Motor neuron (in vitro differentiated cells): Measurements from ENCODE around the gene RASIP1. TPM values are rescaled to one million over a fixed set of nuclear protein-coding genes. Genes with fewer than 3 reads are reported as not detected.
"Not testable (repeated sequence)": the region's sequence is repeated elsewhere in the genome, so short reads cannot be mapped to it uniquely, and the experiment has no call there.

Source experiments
- ATAC-seq, 8 experiments: fragments of 200-7000 bp; cut with Tn5 transposase; replicated peaks in 6 of 8; 2 replicates each; pipeline ENCODE4 v1.8.0; 2021; ENCODE audit warnings: mild to moderate bottlenecking in 8 of 8, moderate library complexity in 8 of 8
- H3K27ac ChIP-seq, 2 donors: fragments of 250-450 bp; sonication (Bioruptor Pico); 2 replicates each; pipeline ENCODE4 v1.9.0; 2021; ENCODE audit warnings: antibody characterized with exemption in 2 of 2, mild to moderate bottlenecking in 2 of 2, moderate library complexity in 1 of 2
- H3K4me1 ChIP-seq, 2 donors: fragments of 250-450 bp; sonication (Bioruptor Pico); replicated peaks in 1 of 2; 2 replicates each; pipeline ENCODE4 v1.6.1; 2021; ENCODE audit warnings: antibody characterized with exemption in 2 of 2, mild to moderate bottlenecking in 2 of 2, moderate library complexity in 1 of 2
- H3K4me3 ChIP-seq, 5 donors: fragments of 250-450 bp; sonication (Bioruptor Pico); 2 replicates each; pipeline ENCODE4 v1.9.0; 2021; ENCODE audit warnings: antibody characterized with exemption in 5 of 5, mild to moderate bottlenecking in 5 of 5, moderate library complexity in 4 of 5
- WGBS, 10 experiments: fragments of 450-650 bp; shearing (Covaris generic); methylation state at CpG; one replicate each; pipeline ENCODE4 v1.0.0; 2022; 5-methylcytosine and 5-hydroxymethylcytosine counted together
- in situ Hi-C, 9 experiments: fragments of 400-800 bp; cut with MboI; loops; one replicate each; pipeline ENCODE4 v1.15.0; 2021; ENCODE audit warnings: low sequenced_read_pairs in 9 of 9, low pct_unique_long_range_greater_than_20kb in 2 of 9; ENCODE audit not compliant: unreplicated experiment in 9 of 9
- total RNA-seq, 8 experiments: library from RNA; unstranded; fragments of 300-600 nt; gene quantifications; 2 replicates each; pipeline versions ENCODE4 v1.2.3 to v1.2.4, GENCODE V29; 2022

The RASIP1 gene
- total RNA-seq = 1 to 10 TPM in 2 of 8 experiments, under 1 TPM in 5, not detected in 1; 0.33 to 9.4 (median 0.42) TPM

GRCh38 chr19:48740164-48740972 lies at the start of gene RASIP1:
RASIP1 (minus strand) TSS chr19:48740610; CDS start chr19:48740282, 328 bp downstream.
- WGBS, 10 experiments = 51 to 73% methylated on average over 5 to 7 of the region's 27 CpGs; no CpG with 5 or more reads in 8 of the 10 experiments
- peaks cover 10 to 13% of the 10 kb centered on the region in 2 donors for H3K4me1 ChIP-seq
- no peak for ATAC-seq
- peak within 1 kb of the TSS; percentile 40 to 45 (median 42) for H3K4me3 ChIP-seq
- in situ Hi-C loops = no loop called here
- no peak within 1 kb of the TSS for H3K27ac ChIP-seq

GRCh38 chr19:48787331-48787730 lies 46.9 kb upstream of the RASIP1 start:
- not testable (repeated sequence) for H3K4me3 ChIP-seq, ATAC-seq, H3K27ac ChIP-seq, H3K4me1 ChIP-seq
- 74 to 100% (median 83%) methylated on average over 2 to 6 of the region's 9 CpGs; no CpG with 5 or more reads in 4 of the 10 experiments for WGBS, 10 experiments
- in situ Hi-C loops = loop anchor here in 7 of 9 experiments (10.0 to 25.0 kb wide), 2 partner anchors 57 to 175 kb away; partner anchors contain the start of genes BAX (in 6 of the 7) and FTL (in 6 of the 7)

GRCh38 chr19:48786422-48786821 lies 46.0 kb upstream of the RASIP1 start:
- WGBS, 10 experiments = 20 to 100% (median 100%) methylated on average over 1 to 5 of the region's 7 CpGs; no CpG with 5 or more reads in 5 of the 10 experiments
- in situ Hi-C loops = loop anchor here in 7 of 9 experiments (10.0 to 25.0 kb wide), 2 partner anchors 58 to 176 kb away; partner anchors contain the start of genes BAX (in 6 of the 7) and FTL (in 6 of the 7)
- ATAC-seq, H3K4me3 ChIP-seq, H3K4me1 ChIP-seq, H3K27ac ChIP-seq: not testable (repeated sequence)

GRCh38 chr19:48784527-48784926 lies 44.1 kb upstream of the RASIP1 start:
- no peak for ATAC-seq
- Histone ChIP-seq H3K4me3 (no peak overlapping the region), H3K27ac (no peak overlapping the region), H3K4me1 (peaks cover 10% of the 10 kb centered on the region in 2 donors)
- in situ Hi-C loops = loop anchor here in 7 of 9 experiments (10.0 to 25.0 kb wide), 2 partner anchors 60 to 178 kb away; partner anchors contain the start of genes BAX (in 6 of the 7) and FTL (in 6 of the 7)
- 22 to 78% (median 50%) methylated on average over 1 to 4 of the region's 5 CpGs; no CpG with 5 or more reads in 4 of the 10 experiments for WGBS, 10 experiments

GRCh38 chr19:48780631-48781391 lies 40.4 kb upstream of the RASIP1 start:
- ATAC-seq = peak in 5 of 8 experiments; percentile 79 to 88 (median 86)
- Histone ChIP-seq H3K4me1 (peaks cover 10% of the 10 kb centered on the region in 2 donors), H3K27ac (peak overlapping the region; percentile 25 to 63), H3K4me3 (no peak overlapping the region)
- in situ Hi-C loops = loop anchor here in 7 of 9 experiments (10.0 to 25.0 kb wide), 2 partner anchors 64 to 181 kb away; partner anchors contain the start of genes BAX (in 6 of the 7) and FTL (in 6 of the 7)
- 0 to 93% (median 42%) methylated on average over 1 to 8 of the region's 14 CpGs for WGBS, 10 experiments

GRCh38 chr19:48779636-48780035 lies 39.2 kb upstream of the RASIP1 start:
- 0 to 100% (median 67%) methylated on average over 1 of the region's 1 CpG; no CpG with 5 or more reads in 5 of the 10 experiments for WGBS, 10 experiments
- in situ Hi-C loops = loop anchor here in 7 of 9 experiments (10.0 to 25.0 kb wide), 2 partner anchors 65 to 183 kb away; partner anchors contain the start of genes BAX (in 6 of the 7) and FTL (in 6 of the 7)
- ATAC-seq = no peak
- no peak overlapping the region for H3K4me3 ChIP-seq
- no peak overlapping the region for H3K27ac ChIP-seq
- H3K4me1 ChIP-seq = peaks cover 10% of the 10 kb centered on the region in 2 donors

GRCh38 chr19:48777720-48778119 lies 37.3 kb upstream of the RASIP1 start:
- no peak overlapping the region for H3K27ac ChIP-seq
- WGBS, 10 experiments = 100% methylated on average over 1 to 2 of the region's 12 CpGs; no CpG with 5 or more reads in 8 of the 10 experiments
- in situ Hi-C loops = loop anchor here in 6 of 9 experiments (25.0 kb wide), 1 partner anchor 185 kb away; the partner anchor contains the start of genes BAX (in 6 of the 6) and FTL (in 6 of the 6)

GRCh38 chr19:48777139-48777538 lies 36.7 kb upstream of the RASIP1 start:
- ATAC-seq = no peak
- in situ Hi-C loops = loop anchor here in 6 of 9 experiments (25.0 kb wide), 1 partner anchor 185 kb away; the partner anchor contains the start of genes BAX (in 6 of the 6) and FTL (in 6 of the 6)
- H3K4me3 ChIP-seq = no peak overlapping the region
- H3K4me1 ChIP-seq = peaks cover 10% of the 10 kb centered on the region in 2 donors
- whole genome bisulfite sequencing, 10 experiments = 78 to 100% (median 90%) methylated on average over 1 to 5 of the region's 5 CpGs; no CpG with 5 or more reads in 5 of the 10 experiments
- no peak overlapping the region for H3K27ac ChIP-seq

More at GRCh38 chr19:48777720-48778119, 37.3 kb upstream of the RASIP1 start:
- no peak for ATAC-seq
- H3K4me3 ChIP-seq = no peak overlapping the region
- peaks cover 10% of the 10 kb centered on the region in 2 donors for H3K4me1 ChIP-seq

GRCh38 chr19:48772503-48772953 lies 32.1 kb upstream of the RASIP1 start:
- Histone ChIP-seq H3K4me1 (no peaks in the 10 kb centered on the region), H3K27ac (no peak overlapping the region), H3K4me3 (no peak overlapping the region)
- 45 to 100% (median 88%) methylated on average over 1 to 10 of the region's 13 CpGs; no CpG with 5 or more reads in 2 of the 10 experiments for WGBS, 10 experiments
- peak in 2 of 8 experiments; percentile 51 to 65 for ATAC-seq
- in situ Hi-C loops = no loop called here

- 24 to 100% (median 71%) methylated on average over 1 to 13 of the region's 20 CpGs; no CpG with 5 or more reads in 2 of the 10 experiments for WGBS, 10 experiments
- in situ Hi-C loops = no loop called here
- Histone ChIP-seq H3K4me3 (no peak overlapping the region), H3K27ac (no peak overlapping the region), H3K4me1 (no peaks in the 10 kb centered on the region)
- no peak for ATAC-seq
These were observed 30.5 kb upstream of the RASIP1 start for GRCh38 chr19:48770734-48771472.

GRCh38 chr19:48770266-48770665 lies 29.9 kb upstream of the RASIP1 start:
- WGBS, 10 experiments = 0 to 100% (median 65%) methylated on average over 1 to 7 of the region's 7 CpGs; no CpG with 5 or more reads in 1 of the 10 experiments
- Histone ChIP-seq H3K4me1 (no peaks in the 10 kb centered on the region), H3K4me3 (no peak overlapping the region), H3K27ac (no peak overlapping the region)
- ATAC-seq = peak in 1 of 8 experiments; percentile 26
- in situ Hi-C loops = no loop called here
